HepG2 (cell line): ENCODE measurements around the gene RAB8A. TPM values are rescaled to one million over a fixed set of nuclear protein-coding genes. Genes with fewer than 3 reads are reported as not detected.

Experiments used
- ETV5 ChIP-seq: IDR thresholded peaks from 2 replicates; pipeline ENCODE4 v1.6.1; 2018; ENCODE audit warnings: missing biosample characterization, missing genetic modification reagents, inconsistent platforms, borderline replicate concordance
- FOSL2 ChIP-seq: sonication (generic); formaldehyde crosslinking; IDR thresholded peaks from 2 replicates; pipeline ENCODE4 v1.4.0; 2020; ENCODE audit warnings: missing genetic modification reagents
- GLMP ChIP-seq: sonication (generic); formaldehyde crosslinking; IDR thresholded peaks from 2 replicates; pipeline ENCODE4 v1.9.0; 2021; ENCODE audit warnings: missing genetic modification reagents, mild to moderate bottlenecking, borderline replicate concordance
- HOMEZ ChIP-seq: IDR thresholded peaks from 2 replicates; pipeline ENCODE4 v1.6.1; 2016; ENCODE audit warnings: low read depth
- MYPOP ChIP-seq: sonication (generic); formaldehyde crosslinking; IDR thresholded peaks from 2 replicates; pipeline ENCODE4 v1.8.1; 2023; ENCODE audit warnings: mild to moderate bottlenecking, moderate library complexity, missing genetic modification reagents
- RARG ChIP-seq: sonication (generic); formaldehyde crosslinking; IDR thresholded peaks from 2 replicates; pipeline ENCODE4 v1.4.0; 2020; ENCODE audit warnings: low read depth, mild to moderate bottlenecking, missing genetic modification reagents
- ZFYVE20 ChIP-seq: sonication (generic); formaldehyde crosslinking; IDR thresholded peaks from 2 replicates; pipeline ENCODE4 v1.8.0; 2023; ENCODE audit warnings: low read depth, mild to moderate bottlenecking, moderate library complexity, missing genetic modification reagents, borderline replicate concordance
- ZGPAT ChIP-seq: IDR thresholded peaks from 2 replicates; pipeline ENCODE4 v1.6.1; 2016; ENCODE audit warnings: mild to moderate bottlenecking
- ZNF318 ChIP-seq: sonication (generic); formaldehyde crosslinking; IDR thresholded peaks from 2 replicates; pipeline ENCODE4 v1.4.0; 2020; ENCODE audit warnings: mild to moderate bottlenecking, missing genetic modification reagents
- ZNF383 ChIP-seq: sonication (generic); formaldehyde crosslinking; IDR thresholded peaks from 2 replicates; pipeline ENCODE4 v1.4.0; 2020; ENCODE audit warnings: missing genetic modification reagents, mild to moderate bottlenecking, borderline replicate concordance
- ZNF431 ChIP-seq: sonication (generic); formaldehyde crosslinking; IDR thresholded peaks from 2 replicates; pipeline ENCODE4 v1.9.0; 2022; ENCODE audit warnings: missing genetic modification reagents, low read depth, mild to moderate bottlenecking, borderline replicate concordance
- ZSCAN31 ChIP-seq: sonication (generic); formaldehyde crosslinking; IDR thresholded peaks from 2 replicates; pipeline ENCODE4 v1.5.0; 2020; ENCODE audit warnings: low read depth, mild to moderate bottlenecking, missing genetic modification reagents
- polyA plus RNA-seq, 8 experiments: library from polyadenylated mRNA; depleted of rRNA in 3 of 8; stranded (reverse) in 7 of 8; unstranded in 1 of 8; fragments of >200 nt; fragmentation: Illumina TruSeq in 4 of 8; extraction: Trizol in 4 of 8; gene quantifications; 2 replicates each; pipeline versions ENCODE4 v1.2.1 to v1.2.3, GENCODE V29; 2011 to 2016; ENCODE audit warnings: low read depth in 4 of 8, missing spikeins in 1 of 8, mixed read lengths in 1 of 8; ENCODE audit not compliant: insufficient read depth in 1 of 8
- total RNA-seq, 5 experiments: library from RNA; depleted of rRNA; stranded (reverse); fragments of >200 nt; fragmentation: Illumina TruSeq; extraction: Trizol; gene quantifications; 2 replicates each; pipeline ENCODE4 v1.2.3, GENCODE V29; 2016; ENCODE audit warnings: low read depth in 1 of 5

Gene RAB8A
- total and polyA plus RNA-seq, 2 of the 13 experiments (the other 11 are each of a cell fraction or from before 2014, with no cell fraction given) = 36.7 to 45.0 TPM

GRCh38 chr19:16143399-16144215 lies 31.9 kb downstream of the RAB8A start, which contains the start of gene HSH2D (continued):
- TF ChIP-seq GLMP = no peak
- no peak for TF ChIP-seq ZNF383 (CRISPR knock-in tag)
- no peak for TF ChIP-seq MYPOP (CRISPR knock-in tag)
- no peak for TF ChIP-seq RARG (CRISPR knock-in tag)
- no peak for TF ChIP-seq ZNF431 (CRISPR knock-in tag)
- TF ChIP-seq ZNF318 (CRISPR knock-in tag) = no peak
- TF ChIP-seq ZSCAN31 (CRISPR knock-in tag) = no peak
- TF ChIP-seq FOSL2 (CRISPR knock-in tag) = no peak
- no peak for TF ChIP-seq ZGPAT (CRISPR knock-in tag)
- TF ChIP-seq HOMEZ = no peak
- peak; percentile 22; the same call in 1 of the 2 replicates for TF ChIP-seq ETV5 (CRISPR knock-in tag)
- TF ChIP-seq ZFYVE20 (CRISPR knock-in tag) = no peak
